ENCODE data around the gene FEZF1.

FEZF1 gene

DNA sequence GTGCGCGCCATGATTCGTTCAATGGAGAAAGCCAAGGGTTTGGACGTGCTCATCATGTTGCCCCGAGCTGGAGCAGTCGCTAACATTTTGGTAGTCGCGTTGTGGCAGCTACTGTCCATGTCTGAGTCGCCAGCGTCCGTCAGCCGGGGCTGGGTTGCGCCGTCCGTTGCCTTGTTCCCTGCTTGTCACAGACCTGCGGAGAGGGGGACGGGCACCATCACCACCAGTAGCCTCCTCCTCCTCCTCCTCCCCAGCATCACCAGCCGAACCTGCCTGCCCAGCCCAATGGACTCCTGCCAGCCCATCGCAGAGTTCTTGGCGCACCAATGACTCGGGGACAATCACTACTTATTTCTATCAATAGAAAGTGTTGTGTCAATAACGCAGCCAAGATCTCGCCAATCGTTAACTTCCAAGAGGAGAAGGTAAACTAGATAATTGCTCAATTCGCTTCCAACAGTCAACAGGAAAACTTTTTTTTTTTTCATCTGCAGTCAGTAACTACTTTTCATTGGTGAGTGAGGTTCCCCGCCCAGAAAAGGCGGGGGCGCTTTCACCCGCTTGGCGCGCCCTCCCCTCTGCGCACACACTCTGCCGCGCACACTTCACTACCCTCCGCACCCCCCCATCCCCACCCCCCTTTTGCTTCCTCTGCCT lies at the start of gene FEZF1:
Gene FEZF1, minus strand, starts transcription at position 432 of the 657 bp plus-strand sequence. Its CDS starts 313 bp downstream, at position 119.
- DNase-seq, result no peak

DNA sequence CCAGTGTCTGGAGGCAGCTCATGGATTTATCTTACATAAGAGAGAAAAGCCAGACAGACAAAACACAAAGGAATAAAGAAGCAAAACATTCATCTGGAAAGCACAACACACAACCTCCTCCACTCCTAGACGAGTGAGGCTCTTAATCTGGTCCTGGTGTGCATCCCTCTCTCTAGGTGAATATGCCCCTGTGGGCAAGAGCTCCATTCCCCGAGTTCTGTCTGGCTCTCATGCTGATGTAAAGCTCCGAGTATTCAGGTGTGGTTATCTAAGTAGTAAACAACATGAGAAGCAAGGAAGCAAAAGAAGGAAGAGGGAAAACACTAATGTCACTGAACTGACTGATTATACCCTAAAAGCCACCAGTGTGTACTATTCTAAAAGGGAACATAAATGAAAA lies 47.9 kb upstream of the FEZF1 start:
- no peak for DNase-seq

DNA sequence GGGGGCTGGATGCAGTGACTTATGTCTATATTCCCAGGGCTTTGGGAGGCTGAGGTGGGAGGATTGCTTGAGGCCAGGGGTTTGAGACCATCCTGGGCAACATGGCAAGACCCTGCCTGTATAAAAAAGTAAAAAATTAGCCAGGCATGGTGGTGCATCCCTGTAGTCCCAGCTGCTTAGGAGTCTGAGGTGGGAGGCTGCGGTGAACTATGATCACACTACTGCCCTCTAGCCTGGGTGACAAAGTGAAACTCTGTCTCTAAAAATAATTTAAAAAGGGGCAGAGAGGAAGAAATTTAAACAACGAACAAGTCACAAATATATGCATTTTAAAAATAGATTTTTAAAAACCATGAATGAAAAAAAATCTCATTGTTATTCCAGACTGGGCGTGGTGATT lies 46.2 kb upstream of the FEZF1 start:
- DNase-seq, result no peak

DNA sequence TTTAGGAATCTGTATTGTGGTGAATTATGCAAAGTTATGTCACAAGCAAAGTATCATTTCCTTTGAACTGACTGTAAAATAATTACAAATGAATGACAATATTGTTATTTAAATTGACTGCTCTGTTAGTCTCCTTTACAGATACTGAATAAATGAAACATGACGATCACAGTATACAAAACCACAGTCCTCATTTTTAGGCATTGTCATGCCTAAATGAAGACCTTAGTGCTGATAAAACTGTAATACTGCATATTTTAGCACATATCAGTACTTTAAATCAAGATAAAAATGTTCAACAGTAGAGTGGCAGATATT lies 39.7 kb upstream of the FEZF1 start:
- no peak for DNase-seq

DNA sequence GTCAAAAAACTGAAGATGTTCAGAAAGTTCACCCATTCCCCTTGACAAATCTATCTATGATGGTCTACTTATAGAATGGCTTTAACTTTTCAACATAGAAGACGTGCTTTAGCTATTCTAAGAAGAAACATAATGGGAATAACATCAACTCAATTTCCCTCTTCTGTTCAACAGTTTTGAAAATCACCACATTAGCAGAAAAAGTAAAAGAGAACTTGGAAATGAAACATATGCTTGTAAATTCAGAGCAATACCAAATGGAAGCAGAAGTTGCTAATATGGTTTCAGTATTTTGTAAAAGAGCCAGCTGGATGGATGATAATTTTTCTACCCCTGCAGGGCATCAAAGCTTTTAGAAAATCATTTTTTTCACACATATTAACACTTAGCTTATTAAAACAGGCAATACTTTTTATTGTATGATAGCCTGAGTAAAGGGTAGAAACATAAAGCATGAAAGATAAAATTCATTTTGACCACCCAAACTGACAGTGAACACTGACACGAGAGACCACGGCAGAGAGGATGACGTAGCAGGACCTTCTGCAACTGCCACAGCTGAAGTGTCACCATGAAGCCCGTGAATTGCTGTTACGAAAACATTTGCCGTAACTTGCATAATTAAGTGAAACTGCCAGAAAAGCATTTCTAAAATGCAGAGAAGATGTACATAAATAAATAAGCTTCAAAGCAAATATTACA lies 39.2 kb upstream of the FEZF1 start:
- no peak for DNase-seq

DNA sequence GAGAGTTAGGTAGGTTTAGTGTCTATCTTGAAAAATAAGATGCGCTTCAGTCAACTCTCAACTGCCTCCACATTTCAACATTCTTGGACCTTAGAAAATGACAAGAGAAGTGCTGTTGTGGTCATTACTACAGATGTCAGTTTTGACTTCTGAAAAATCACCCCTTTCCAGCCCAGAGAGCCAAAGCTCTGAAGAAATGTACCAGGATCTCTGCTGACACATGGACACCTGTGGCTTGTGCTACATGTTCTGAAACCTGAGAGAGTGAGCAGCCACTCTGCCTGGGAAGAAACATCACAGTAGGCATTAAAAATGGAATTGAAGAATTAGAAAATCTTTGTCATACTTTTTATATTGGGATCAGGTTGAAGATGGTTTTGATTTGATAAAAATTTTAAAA lies 35.9 kb upstream of the FEZF1 start:
- DNase-seq, result no peak

DNA sequence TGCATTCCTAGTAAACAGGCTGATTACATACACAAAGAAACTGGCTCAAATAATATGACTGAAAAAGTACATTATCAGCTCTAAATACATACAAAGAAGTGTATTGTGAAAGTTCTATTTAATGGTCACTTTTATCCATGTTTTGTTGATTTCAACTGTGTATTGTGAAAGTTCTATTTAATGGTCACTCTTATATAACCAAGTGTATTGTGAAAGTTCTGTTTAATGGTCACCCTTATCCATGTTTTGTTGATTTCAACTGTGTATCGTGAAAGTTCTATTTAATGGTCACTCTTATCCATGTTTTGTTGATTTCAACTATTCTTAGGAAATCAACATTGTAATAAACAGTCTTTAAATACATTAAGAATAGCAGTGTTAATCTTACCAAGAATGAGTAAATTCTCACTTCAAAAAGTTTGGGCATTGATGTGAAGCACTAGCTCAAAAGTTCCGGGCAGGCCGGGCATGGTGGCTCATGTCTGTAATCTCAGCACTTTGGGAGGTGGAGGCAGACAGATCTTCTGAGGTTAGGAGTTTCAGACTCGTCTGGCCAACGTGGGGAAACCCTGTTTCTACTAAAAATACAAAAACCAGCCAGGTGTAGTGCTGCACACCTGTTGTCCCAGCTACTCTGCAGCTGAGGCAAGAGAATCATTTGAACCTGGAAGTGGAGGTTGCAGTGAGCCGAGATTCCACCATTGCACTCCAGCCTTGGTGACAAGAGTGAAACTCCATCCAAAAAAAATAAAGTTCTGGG lies 34.8 kb upstream of the FEZF1 start:
- no peak for DNase-seq

DNA sequence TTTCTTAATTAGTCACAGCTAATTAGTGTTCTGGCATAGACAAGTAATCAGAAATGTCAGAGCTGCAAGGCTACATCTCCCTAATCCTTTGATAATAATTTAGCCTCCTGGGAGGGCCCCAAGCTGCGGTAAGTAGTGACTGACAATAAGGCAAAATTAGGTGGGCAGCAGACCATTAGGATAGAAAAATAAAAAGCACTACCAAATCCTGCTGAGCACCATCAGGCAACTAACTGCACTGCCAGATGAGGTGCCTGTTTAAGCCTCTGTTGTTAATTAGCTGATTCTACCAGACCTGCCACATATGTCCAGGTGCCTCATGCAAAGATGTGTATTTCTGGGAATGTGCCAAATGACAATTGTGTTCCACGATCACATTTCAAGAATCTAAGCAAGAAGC lies 32.5 kb upstream of the FEZF1 start:
- no peak for DNase-seq

DNA sequence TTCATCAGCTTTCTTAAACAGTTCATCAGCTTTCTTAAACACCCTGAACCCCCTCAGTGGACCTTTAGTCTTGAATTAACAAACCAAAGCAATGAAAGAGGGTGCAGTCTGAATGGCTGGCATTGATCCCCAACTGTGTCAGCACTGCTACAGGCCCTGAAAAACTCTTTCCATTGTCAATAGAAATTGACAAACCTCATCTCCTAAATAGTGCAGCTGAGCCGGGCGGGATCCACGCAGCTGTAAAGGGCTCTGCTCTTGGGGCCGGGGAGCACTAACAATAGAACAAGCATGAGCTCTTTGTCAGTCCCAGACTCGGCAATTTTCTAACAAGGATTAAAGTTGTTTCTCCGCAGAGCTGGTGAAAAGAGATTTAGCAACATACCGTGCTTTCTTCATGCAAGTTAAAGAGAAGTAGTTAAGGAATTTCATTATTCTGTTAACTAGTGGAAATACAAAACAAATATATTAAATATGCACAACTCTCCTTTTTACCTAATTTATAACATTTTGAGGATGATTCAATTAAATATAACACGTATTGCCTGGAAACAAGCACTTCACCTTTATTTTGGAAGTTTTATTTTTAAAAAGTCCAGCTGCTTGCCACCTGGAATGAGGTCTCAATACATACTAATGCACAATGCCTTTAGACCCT lies 24.7 kb upstream of the FEZF1 start:
- no peak for DNase-seq

DNA sequence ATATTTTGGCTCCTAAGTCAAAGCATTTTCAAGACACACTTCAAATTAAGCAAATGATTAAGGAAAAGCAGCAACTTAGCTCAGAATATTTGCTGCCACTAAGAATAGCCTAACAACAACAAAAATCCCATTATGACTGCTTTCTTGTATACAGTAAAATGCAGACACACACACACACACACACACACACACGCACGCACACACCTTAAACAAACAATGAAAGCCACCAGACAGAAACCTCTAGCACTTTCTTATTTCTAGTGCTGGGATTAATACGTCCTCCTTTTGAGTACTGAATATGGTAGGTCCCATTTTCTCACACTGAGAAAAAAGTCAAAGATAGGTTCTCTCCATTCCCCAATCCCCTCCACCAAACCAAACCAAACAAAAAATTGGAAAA lies 23.4 kb upstream of the FEZF1 start:
- no peak for DNase-seq

DNA sequence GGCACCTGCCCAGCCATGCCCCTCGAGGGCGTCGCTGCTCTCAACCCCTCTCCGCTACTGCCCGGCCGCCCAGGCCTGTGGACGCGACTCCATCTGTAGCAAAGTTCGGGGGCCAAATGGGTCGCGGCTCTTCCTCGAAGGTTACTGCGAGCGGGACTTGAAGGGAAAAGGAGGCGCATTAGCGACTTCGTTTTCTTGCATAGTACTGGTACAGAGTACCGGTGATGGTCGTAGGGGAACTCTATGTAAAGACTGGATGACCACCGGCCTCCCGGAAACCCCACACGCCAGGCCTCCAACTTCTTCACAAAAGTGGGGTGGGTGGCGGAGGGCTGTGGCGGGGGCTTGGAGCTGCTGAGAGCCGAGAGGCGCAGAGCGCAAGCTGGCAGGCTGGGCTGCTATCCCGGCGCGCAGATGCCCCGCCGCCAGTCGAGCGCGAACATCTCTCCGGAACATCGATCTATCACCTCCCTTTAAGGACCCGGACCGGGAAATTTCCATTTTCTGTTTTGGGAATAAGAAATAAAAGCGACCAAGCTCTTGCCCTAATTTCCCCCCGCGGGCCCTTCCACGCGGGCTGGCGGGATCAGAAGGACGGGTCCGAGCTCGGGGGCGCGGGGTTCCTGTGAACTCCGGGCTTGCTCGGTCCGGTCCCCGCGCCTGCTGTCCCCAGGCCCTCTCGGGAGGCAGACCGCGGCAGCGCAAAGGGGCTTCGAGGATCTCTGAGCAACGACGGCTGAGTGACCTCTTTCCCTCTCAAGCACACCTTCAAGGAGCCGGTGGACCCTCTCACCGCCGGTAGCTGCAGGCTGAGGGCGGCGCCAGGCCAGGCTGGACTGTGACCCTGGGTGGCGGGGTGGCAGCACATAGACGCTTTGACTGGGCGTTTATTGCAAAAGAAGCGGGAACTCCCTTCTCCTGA lies 12.2 kb upstream of the FEZF1 start:
- DNase-seq, result no peak

DNA sequence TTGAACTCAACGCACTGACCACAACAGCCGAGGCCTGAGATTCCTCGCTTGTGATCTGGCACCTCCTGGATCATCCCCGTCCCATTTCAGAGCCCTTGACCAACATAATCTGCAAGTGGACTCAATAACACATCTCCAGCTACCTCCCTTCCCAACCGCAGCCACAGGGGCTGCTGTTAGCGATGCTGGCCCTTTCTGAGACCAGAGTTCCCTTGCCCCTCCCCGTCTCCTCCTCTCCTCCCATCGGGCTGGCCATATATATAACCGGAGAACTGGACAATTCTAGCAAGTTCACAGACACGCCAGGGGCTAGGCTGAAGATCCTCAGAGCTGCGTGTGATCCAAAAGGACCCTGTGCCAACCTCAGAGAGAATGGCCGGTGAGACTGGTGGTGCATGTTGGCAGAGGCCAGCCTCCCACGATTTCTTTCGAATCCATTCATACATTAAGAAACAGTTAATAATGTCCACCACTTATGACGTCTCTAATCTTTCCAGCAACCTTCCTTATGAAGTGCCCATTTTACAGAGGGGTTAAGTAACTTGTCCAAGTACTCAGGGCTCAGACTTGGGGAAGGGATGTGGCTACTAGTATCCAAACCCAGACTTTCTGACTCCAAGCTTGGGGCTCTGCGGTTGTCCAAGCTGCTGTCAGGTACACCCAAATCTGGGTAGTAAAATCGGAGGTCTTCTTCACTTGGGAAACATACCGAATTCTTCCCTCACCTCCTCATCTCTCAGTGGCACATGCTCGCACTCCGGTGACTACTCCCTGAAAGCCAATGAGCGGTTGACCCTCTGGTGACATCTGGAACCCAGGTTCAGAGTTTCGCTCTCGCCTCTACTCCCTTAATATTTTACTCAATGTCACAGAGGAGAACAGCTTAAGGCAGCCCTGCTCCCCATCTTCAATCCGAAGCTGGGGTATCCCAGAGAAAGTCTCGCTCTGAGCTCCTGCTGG lies 11.2 kb upstream of the FEZF1 start:
- DNase-seq, result no peak

DNA sequence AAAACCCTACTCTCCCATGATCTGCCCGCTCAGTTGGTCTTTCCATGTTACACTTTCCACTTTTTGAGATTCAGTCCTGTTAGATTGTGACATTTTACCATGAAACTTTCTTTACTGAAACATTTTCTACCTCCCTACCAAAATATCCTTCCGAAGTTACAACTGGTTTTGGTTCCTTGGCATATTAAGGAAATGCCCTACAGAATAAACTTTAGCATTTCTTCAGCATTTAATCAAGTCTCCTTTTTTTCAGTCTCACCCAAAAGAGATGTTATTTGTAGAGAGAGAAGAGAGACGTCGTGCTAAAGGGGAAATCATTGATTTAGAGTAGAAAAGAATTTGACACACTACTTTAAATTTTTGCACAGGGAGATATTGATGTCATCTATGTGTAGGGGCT lies 9.7 kb upstream of the FEZF1 start:
- no peak for DNase-seq

DNA sequence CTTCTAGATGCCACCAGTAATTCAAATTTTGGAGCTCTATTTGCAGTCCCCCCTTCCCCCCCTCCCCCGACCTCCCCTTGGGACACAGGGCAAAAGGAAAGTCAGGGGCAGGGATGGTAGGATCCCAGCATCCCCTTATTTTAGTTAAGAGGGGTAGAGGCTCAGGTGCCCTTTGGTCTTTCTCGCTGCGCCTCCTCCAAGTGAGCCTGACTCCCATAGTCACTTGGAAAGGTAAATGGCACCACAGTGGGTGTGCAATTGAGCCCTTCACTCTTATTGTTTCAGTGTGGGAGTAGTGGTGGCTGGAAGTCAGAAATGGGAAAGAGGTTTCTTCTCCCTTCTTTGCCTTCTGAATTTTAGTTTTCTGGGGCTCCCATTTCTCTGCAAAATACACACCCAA lies 8.2 kb upstream of the FEZF1 start:
- no peak for DNase-seq

DNA sequence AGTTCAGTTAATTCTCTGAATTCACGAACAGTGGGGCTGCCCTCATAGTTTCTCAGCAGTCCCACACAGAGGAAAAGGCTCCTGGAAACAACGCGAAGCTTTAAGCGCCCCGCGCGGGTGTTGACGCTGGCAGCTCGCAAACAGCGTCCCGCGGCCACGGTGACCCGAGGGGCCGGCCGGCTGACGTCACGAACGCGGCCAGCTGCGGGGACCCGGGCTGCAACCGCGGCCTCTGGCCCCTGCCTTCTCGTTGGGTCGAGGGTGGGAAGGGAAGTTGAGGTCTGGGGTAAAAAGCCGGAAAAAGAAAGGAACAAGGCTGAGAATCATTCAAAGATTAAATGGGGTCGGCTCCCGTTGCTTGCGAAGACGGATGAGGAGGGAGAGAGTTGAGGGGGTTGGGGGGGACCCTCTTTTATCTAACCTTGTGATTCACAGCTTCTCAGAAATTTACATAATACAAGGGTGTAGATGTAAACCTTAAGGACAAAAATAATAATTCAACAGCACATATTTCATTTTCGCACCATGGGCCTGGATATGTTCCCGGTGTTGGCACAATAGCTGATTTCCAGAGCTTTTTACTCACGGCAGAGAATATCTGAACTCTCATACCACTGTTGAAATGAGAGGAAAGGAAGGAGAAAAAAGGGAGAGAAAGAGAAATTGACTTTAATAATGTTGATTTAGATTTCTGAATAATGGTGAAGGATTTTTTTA lies 7.3 kb upstream of the FEZF1 start:
- DNase-seq, result no peak

DNA sequence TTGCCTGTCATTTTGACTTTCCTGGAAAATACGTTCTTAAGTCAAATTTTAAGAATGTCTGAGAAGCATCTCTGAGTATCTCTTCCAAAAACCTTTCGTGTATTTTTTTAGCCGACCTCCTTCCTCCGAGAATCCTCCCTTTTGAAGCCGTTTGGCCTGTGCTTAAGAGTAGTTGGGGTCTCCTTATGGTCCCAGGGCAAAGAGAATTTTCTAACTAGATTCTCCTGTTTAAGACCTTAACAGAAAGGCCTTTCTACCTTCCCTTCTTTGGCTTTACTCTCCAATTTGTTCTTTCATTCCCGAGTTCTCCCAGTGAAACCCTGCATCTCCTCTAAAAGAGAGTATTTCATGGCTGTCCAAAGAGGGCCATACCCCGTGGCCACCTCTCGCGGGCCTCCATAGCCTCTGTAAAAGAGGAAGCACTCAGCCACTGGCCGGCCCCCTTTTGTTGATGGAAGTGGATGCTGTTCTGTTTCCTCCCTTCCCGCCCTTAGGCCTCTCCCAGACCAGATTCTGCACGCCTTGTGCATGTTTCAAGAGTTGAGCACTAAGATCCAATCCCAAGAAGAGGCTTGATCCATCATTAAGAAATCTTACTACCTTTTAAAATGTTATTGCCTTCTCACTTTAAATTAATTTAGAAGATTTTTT lies 6.6 kb upstream of the FEZF1 start:
- DNase-seq, result no peak

DNA sequence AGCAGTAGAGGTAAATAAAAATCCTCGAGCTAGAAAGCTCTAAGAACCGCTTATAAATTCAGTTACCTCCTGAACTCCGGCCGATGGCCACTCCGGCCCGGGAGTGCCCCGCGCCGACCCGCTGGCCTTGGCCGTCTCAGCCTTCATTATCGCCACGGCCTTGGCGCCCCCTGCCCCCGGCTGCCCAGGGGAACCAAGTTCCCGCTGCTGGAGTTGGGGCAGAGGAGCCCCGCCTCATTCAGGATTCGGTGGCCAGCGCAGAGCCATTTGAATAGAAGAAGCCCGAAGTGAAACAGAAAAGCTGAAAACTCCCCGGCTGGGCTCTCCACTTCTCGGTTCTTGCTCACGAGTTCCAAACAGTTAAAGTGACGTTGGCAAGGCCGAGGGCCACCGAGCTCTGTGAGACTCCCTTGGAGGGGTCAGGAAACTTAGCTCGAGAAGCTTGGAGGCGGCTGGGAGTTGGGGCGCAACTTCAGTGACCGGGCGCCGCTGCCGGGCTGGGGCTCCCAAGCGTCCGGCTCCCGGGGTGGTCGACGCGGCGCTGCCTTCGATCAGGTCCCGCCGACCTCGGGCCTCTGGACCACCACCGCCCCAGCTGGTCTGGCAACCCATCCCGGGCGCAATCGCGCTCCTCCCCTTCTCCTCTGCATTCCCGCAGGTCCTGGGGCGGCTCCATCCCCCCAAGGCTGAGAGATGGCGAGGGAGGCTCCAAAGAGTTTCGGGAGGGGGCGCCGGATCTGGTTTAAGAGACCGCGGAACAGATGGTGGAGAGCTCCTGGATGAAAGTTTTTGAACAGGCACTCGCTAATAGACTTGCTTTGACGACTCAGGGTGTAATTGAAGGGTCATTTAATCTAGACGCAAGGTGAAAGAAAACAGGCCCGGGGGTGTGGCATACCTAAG lies 5.8 kb upstream of the FEZF1 start:
- DNase-seq, result no peak

DNA sequence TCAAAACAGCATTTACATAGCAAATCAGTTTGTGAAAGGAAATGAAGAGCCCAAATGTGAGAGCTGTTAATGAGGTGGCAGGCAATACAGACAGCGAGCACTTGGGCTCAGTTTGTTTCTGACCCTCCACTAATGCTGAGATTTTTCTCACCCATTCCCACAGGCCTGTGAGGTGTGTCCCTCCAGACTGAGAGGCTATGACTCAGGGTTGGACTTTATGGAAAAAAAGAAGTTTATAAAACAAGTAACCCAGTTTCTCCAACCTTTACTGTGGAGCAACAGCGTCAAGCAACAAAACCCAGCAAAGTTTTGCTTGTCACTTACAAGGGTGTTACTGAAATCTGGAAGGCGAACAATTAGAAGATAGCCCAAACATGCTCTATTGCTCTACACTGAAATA lies 4.9 kb upstream of the FEZF1 start:
- no peak for DNase-seq

DNA sequence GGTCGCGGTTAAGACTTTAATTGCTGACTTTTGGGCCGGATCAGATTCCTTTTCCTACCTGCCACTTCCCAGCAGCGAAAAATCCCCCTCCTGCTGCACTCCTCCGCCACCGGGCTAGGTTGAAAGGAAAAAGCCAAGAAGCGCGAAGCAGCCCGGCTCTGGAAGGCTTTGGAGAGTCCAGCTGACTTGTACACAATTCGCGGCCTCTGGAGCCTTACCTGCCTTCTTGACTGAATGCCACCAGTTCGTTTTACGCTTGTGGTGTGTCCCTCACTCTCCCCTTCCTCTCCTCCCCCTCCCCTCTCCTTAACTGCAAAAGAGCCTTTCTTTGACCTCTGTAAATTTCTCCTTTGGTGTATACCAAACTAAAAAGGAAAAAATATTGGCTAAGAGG lies 2.7 kb upstream of the FEZF1 start:
- no peak for DNase-seq

Measured in activated CD8-positive, alpha-beta memory T cell treated with anti-CD3 and anti-CD28 coated beads for 24 hours (primary cell).